Caco-2 (cell line): Measurements from ENCODE around the gene PLEKHH2. TPM values are rescaled to one million over a fixed set of nuclear protein-coding genes. Genes with fewer than 3 reads are reported as not detected.

Experiments
- BruUV-seq: library from RNA; stranded (reverse); fragments of 400-500 nt; replicated peaks from 2 replicates; lab custom pipeline; 2021; lab: Mats Ljungman, UMichigan
- CTCF ChIA-PET: fragments of 300-600 bp; sonication (Branson Sonifier 250); formaldehyde crosslinking; loops from one replicate; lab custom pipeline; 2022; ENCODE audit warnings: antibody characterized with exemption; lab: Charles Lee
- POLR2A ChIA-PET: fragments of 300-600 bp; sonication (Branson Sonifier 250); formaldehyde crosslinking; loops from one replicate; lab custom pipeline; 2022; ENCODE audit warnings: antibody characterized with exemption; lab: Charles Lee
- DNase-seq, 2 experiments: peaks; one replicate each; pipeline versions ENCODE4 v3.0.0 to v3.0.0-alpha.2; 2020 to 2022
- H3K27me3 ChIP-seq: replicated peaks from 2 replicates; pipeline ENCODE4 v1.6.0; 2011; ENCODE audit warnings: low read length; ENCODE audit not compliant: control insufficient read depth, insufficient read depth
- H3K36me3 ChIP-seq: 2 replicates; pipeline ENCODE4 v1.5.1; 2011; ENCODE audit warnings: low read length; ENCODE audit not compliant: control insufficient read depth, insufficient read depth
- H3K4me1 ChIP-seq: fragments of 250-450 bp; sonication (Bioruptor Pico); 2 replicates; pipeline ENCODE4 v1.5.1; 2020; ENCODE audit warnings: mild to moderate bottlenecking
- H3K4me3 ChIP-seq: 2 replicates; pipeline ENCODE4 v1.5.1; 2011; ENCODE audit warnings: low read depth, mild to moderate bottlenecking, control low read depth, low read length
- H3K9me3 ChIP-seq: fragments of 250-450 bp; sonication (Bioruptor Pico); 2 replicates; pipeline ENCODE4 v1.5.1; 2020; ENCODE audit warnings: mild to moderate bottlenecking, moderate library complexity
- H3K27ac Mint-ChIP-seq: one replicate; pipeline ENCODE4 v1.8.0; 2022; ENCODE audit warnings: mixed read lengths; ENCODE audit not compliant: unreplicated experiment
- H3K27me3 Mint-ChIP-seq: one replicate; pipeline ENCODE4 v1.8.0; 2022; ENCODE audit warnings: mixed read lengths; ENCODE audit not compliant: insufficient read depth, unreplicated experiment
- H3K36me3 Mint-ChIP-seq: one replicate; pipeline ENCODE4 v1.8.0; 2022; ENCODE audit warnings: mild to moderate bottlenecking, mixed read lengths; ENCODE audit not compliant: insufficient read depth, unreplicated experiment
- H3K4me1 Mint-ChIP-seq: one replicate; pipeline ENCODE4 v1.8.0; 2022; ENCODE audit warnings: low read depth, mixed read lengths; ENCODE audit not compliant: unreplicated experiment
- H3K4me3 Mint-ChIP-seq: one replicate; pipeline ENCODE4 v1.8.0; 2022; ENCODE audit warnings: mild to moderate bottlenecking, moderate library complexity, mixed read lengths; ENCODE audit not compliant: unreplicated experiment
- H3K9me3 Mint-ChIP-seq: one replicate; pipeline ENCODE4 v1.8.0; 2022; ENCODE audit warnings: mixed read lengths; ENCODE audit not compliant: unreplicated experiment
- intact Hi-C: fragments of 100-400 bp; cut with micrococcal nuclease; formaldehyde crosslinking; loops from one replicate; pipeline ENCODE4 v1.10.0; 2022; ENCODE audit not compliant: unreplicated experiment
- total RNA-seq: library from RNA; stranded (reverse); gene quantifications from 2 replicates; pipeline ENCODE4 v1.2.3, GENCODE V29; 2022
- TF ChIP-seq, protein P1 (sequence below), 2 experiments: fragments of 200-600 bp in 1 of 2; IDR thresholded peaks; 1 replicate in 1 of 2; 2 replicates in 1 of 2; pipeline versions ENCODE4 v1.5.1 to v1.8.0; 2011 to 2022; ENCODE audit warnings: antibody characterized with exemption in 1 of 2, control low read depth in 1 of 2, inconsistent platforms in 1 of 2, low read depth in 1 of 2, low read length in 1 of 2, mild to moderate bottlenecking in 1 of 2, moderate library complexity in 1 of 2; ENCODE audit not compliant: insufficient read depth in 1 of 2, severe bottlenecking in 1 of 2, unreplicated experiment in 1 of 2

Gene PLEKHH2
- total RNA-seq, 1 experiment from 2014 or later: 1.5 TPM

DNA sequence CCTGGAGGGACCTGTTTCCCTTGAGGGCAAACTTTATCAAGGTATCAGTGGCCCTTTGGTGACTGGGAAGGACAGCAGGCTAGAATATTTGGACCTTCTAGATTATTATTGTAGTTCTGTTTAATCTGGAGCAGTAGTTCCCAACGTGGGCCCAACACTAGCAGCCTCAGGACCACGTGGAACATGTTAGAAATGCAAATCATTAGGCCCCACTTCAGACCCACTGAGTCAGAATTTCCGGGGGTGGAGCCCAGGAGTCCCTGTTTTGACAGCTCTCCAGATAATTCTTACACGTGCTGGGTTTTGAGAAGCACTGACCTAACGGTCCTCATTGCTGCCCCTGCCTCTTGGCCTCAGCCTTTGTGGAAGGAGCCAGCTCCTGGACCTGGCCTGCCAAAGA lies 111.3 kb downstream of the PLEKHH2 start:
- no peak overlapping the region for H3K4me3 ChIP-seq
- no peak for DNase-seq
- CTCF ChIA-PET: no interaction called here
- TF ChIP-seq, protein P1, sequence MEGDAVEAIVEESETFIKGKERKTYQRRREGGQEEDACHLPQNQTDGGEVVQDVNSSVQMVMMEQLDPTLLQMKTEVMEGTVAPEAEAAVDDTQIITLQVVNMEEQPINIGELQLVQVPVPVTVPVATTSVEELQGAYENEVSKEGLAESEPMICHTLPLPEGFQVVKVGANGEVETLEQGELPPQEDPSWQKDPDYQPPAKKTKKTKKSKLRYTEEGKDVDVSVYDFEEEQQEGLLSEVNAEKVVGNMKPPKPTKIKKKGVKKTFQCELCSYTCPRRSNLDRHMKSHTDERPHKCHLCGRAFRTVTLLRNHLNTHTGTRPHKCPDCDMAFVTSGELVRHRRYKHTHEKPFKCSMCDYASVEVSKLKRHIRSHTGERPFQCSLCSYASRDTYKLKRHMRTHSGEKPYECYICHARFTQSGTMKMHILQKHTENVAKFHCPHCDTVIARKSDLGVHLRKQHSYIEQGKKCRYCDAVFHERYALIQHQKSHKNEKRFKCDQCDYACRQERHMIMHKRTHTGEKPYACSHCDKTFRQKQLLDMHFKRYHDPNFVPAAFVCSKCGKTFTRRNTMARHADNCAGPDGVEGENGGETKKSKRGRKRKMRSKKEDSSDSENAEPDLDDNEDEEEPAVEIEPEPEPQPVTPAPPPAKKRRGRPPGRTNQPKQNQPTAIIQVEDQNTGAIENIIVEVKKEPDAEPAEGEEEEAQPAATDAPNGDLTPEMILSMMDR (IDR thresholded peaks at IDR 0.05; ENCODE audit: insufficient read depth in 1 of 2, low read depth in 1 of 2, low read length in 1 of 2, severe bottlenecking in 1 of 2, unreplicated experiment in 1 of 2): no peak
- intact Hi-C loops: no loop called here
- Mint-ChIP-seq H3K27me3 (no peaks in the 10 kb centered on the region), H3K36me3 (no peaks in the 10 kb centered on the region), H3K4me3 (no peak overlapping the region), H3K9me3 (no peaks in the 10 kb centered on the region), H3K4me1 (no peaks in the 10 kb centered on the region), H3K27ac (no peak overlapping the region)
- H3K4me1 ChIP-seq: peaks cover 26% of the 10 kb centered on the region
- POLR2A ChIA-PET: no interaction called here
- H3K27me3 ChIP-seq: no peaks in the 10 kb centered on the region
- no peaks in the 10 kb centered on the region for H3K9me3 ChIP-seq
- no peaks in the 10 kb centered on the region for H3K36me3 ChIP-seq
- no TSS peak for BruUV-seq

DNA sequence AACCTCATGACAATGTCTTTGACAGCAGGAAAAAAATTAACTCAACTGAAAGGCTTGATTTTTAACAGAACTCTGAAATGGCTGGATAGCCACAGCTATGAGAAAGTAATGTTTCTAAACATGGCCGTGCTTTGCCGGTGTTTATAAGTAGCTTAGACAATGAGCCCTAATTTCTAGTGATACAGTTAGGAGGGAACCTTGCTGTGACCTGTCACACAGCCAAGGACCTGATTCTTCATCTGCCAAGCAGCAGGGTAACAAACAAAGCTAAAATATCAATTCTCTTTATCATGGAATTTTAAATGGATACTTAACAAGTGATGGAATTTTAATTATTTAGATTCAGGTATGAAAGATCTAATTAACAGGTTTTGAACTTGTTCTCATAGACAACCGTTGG lies 112.5 kb downstream of the PLEKHH2 start:
- POLR2A ChIA-PET: no interaction called here
- H3K4me1 ChIP-seq: peaks cover 14% of the 10 kb centered on the region
- Mint-ChIP-seq H3K4me1 (no peaks in the 10 kb centered on the region), H3K36me3 (no peaks in the 10 kb centered on the region), H3K4me3 (no peak overlapping the region), H3K9me3 (no peaks in the 10 kb centered on the region), H3K27me3 (no peaks in the 10 kb centered on the region), H3K27ac (no peak overlapping the region)
- H3K4me3 ChIP-seq: no peak overlapping the region
- H3K36me3 ChIP-seq: no peaks in the 10 kb centered on the region
- CTCF ChIA-PET: no interaction called here
- BruUV-seq: no TSS peak
- TF ChIP-seq, protein P1 (IDR thresholded peaks at IDR 0.05; ENCODE audit: insufficient read depth in 1 of 2, low read depth in 1 of 2, low read length in 1 of 2, severe bottlenecking in 1 of 2, unreplicated experiment in 1 of 2): no peak
- intact Hi-C loops: no loop called here
- DNase-seq: no peak
- H3K27me3 ChIP-seq: no peaks in the 10 kb centered on the region
- H3K9me3 ChIP-seq: no peaks in the 10 kb centered on the region

DNA sequence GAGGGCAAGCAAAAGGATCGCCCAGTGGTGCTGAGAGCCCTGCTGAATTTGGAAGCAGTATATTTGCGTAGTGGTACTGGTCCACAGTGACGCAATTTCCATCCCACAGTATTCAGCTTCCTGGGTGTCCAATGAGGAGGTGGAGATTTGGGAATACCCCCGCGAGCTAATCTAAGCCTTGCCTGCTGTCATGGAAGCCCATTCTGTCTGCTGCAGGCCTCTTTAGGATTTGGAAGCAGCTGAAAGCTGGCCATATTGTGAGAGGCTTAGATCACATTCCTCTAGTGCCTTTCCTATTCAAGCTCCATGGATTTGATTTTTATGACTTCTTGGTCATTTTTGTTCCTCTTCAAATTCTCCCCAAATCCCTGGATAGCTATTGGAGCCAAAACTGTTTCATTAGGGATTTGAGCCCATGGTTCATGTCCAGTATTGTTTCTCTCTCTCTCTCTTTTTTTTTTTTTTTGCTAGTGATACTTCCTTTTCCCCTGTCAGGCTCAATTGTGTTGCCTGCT lies 114.5 kb downstream of the PLEKHH2 start:
- TF ChIP-seq, protein P1 (IDR thresholded peaks at IDR 0.05; ENCODE audit: insufficient read depth in 1 of 2, low read depth in 1 of 2, low read length in 1 of 2, severe bottlenecking in 1 of 2, unreplicated experiment in 1 of 2): no peak
- no peak for DNase-seq
- no peaks in the 10 kb centered on the region for H3K4me1 ChIP-seq
- Mint-ChIP-seq H3K4me1 (no peaks in the 10 kb centered on the region), H3K27ac (no peak overlapping the region), H3K36me3 (no peaks in the 10 kb centered on the region), H3K4me3 (no peak overlapping the region), H3K9me3 (no peaks in the 10 kb centered on the region), H3K27me3 (no peaks in the 10 kb centered on the region)
- no peaks in the 10 kb centered on the region for H3K9me3 ChIP-seq
- CTCF ChIA-PET: interaction anchor here (0.7 kb wide), 1 partner anchor 22 kb away, joined by 3 read pairs; the partner anchor contains the start of gene DYNC2LI1
- POLR2A ChIA-PET: interaction anchor here (0.6 kb wide), 1 partner anchor 382 kb away, joined by 15 read pairs; no protein-coding TSS in a partner anchor
- intact Hi-C loops: no loop called here
- H3K4me3 ChIP-seq: no peak overlapping the region
- no TSS peak for BruUV-seq
- H3K27me3 ChIP-seq: no peaks in the 10 kb centered on the region
- H3K36me3 ChIP-seq: no peaks in the 10 kb centered on the region
